Heart left ventricle (tissue), 13 donors: ENCODE results near the gene DYNC2H1.

ENCODE experiments used
- CTCF ChIP-seq, 12 donors: fragments of 200-600 bp; sonication (generic) in 4 of 12; IDR thresholded peaks; one replicate each; pipeline versions ENCODE4 v1.5.0 to v1.8.0; 2018 to 2022; ENCODE audit warnings: antibody characterized with exemption in 12 of 12, mild to moderate bottlenecking in 5 of 12
- POLR2A ChIP-seq, 2 donors: fragments of 450-650 bp; IDR thresholded peaks; one replicate each; pipeline ENCODE4 v1.6.1; 2017; ENCODE audit warnings: antibody characterized with exemption in 2 of 2, mild to moderate bottlenecking in 2 of 2, moderate library complexity in 2 of 2
- donor health status: ischemic (EF 13 %, LVEDD 7.1; RV severe dilation, severe dysfunction).
- donor health status: DM: no; HTN: yes; CAD: no.
- donor health status: DM: no; HTN: no; CAD: no.
- donor health status: ischemic (EF 25% LVEDD 6.9; RV normal size, moderate dysfunction).
- donor health status: ischemic (EF 25% LVEDD 5.7; RV mildly dilated, moderate dysfunction).
- donor health status: ischemic (EF 35%, LVEDD 5.7; RV mildly dilated, moderate dysfunction).
- donor health status: nonischemic (EF 11% LVEDD 7.7; RV severe dilation, severe dysfunction).
- donor health status: DM: yes; HTN: yes; CAD: no.
- donor health status: PGD.
- donor health status: ischemic (EF 29% LVEDD 5.4; RV normal size, mild dysfunction).
- donor health status: nonischemic (EF 23%, LVEDD 6.1; RV moderate dilation, normal function).

DNA sequence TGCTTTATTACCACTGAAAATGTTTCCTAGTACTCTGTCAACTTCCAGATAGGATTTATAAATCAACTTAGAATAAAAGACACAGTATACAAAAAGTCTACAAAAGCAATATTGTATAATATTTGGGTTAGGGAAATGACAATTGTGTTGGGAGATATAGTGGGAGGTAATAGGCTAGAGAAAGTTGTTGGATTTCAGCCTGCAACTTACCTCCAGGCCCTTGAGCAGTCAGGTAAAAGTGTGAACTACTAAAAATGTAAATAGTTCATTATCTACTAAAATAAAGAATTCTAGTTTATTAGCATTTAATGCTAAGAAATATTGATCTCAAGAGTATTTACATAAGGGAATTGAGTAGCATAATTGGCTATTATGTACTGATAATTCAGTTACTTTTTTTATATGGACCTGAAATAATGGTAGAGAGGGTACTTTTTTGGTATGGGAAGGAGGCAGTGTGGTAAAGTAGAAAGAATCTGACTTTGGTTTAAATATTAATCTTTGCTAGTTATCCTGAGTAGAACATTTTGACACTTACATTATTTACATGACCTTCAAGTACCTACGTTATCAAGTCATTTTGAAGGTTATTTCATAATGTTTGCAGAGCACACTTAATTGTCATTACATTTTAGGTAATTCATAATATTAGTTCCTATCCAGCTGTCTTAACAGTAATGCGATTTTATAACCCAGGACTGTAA lies 55.0 kb downstream of the DYNC2H1 start:
- TF ChIP-seq CTCF (IDR thresholded peaks at IDR 0.05) (no peak), POLR2A (IDR thresholded peaks at IDR 0.05) (no peak)
